ENCODE measurements around the gene FASN.
A peak's percentile ranks its signal among the peaks of the same experiment; 100 is the strongest.

DNA sequence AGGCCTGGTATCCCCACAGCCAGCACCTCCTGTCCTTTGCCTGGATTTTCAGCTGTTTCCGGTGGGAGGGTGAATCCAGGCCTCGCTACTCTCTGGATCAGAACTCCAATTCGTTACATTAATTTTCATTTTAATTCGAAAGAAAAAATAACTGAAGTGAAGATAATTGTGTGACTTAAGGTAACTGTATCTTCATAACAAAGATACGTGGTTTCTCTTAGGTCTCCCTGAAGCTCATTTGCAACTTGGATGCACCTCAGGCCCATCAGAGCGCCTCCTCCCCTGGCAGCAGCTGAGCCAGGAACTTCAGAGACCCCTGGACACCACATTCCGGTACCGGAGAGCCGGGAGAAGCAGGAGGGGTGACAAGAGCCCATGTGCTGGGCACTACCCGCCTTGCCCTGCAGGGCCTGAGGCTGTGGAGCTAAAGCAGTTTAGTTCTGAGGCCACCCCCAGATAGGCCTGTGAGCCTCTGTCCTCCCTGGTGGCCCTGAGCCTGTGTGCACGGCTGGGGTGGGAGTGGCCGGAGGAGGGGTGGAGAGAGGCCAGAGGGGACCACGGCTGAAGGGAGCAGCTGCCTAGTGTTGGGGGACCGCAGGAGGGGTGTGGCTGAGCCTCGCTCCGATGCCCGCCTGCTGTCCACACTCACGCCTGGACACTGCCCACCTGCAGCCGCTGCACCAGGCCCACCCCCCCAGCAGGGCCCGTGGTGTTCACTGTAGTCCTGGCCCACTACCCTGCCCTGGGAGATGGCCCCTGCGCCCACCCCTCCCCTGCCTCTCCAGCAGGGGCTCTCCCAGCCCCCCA lies 21.0 kb downstream of the FASN start:
- 0 out of 4 replicates have a peak, but pooled peaks of 1 of the 2 experiments have one; percentile 7 for TF ChIP-seq REST (IDR thresholded peaks at IDR 0.05; ENCODE audit: insufficient read depth in 1 of 2, low read depth in 2 of 2, low read length in 1 of 2)
- TF ChIP-seq, protein P1, sequence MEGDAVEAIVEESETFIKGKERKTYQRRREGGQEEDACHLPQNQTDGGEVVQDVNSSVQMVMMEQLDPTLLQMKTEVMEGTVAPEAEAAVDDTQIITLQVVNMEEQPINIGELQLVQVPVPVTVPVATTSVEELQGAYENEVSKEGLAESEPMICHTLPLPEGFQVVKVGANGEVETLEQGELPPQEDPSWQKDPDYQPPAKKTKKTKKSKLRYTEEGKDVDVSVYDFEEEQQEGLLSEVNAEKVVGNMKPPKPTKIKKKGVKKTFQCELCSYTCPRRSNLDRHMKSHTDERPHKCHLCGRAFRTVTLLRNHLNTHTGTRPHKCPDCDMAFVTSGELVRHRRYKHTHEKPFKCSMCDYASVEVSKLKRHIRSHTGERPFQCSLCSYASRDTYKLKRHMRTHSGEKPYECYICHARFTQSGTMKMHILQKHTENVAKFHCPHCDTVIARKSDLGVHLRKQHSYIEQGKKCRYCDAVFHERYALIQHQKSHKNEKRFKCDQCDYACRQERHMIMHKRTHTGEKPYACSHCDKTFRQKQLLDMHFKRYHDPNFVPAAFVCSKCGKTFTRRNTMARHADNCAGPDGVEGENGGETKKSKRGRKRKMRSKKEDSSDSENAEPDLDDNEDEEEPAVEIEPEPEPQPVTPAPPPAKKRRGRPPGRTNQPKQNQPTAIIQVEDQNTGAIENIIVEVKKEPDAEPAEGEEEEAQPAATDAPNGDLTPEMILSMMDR (IDR thresholded peaks at IDR 0.05) = no peak

Measured in Panc1 (cell line).